Lower leg skin (tissue), 3 donors: ENCODE data around the gene GUCA1A.

Source experiments
- CTCF ChIP-seq, 3 donors: fragments of 450-650 bp; IDR thresholded peaks; one replicate each; pipeline ENCODE4 v1.5.1; 2016; ENCODE audit warnings: antibody characterized with exemption in 3 of 3, mild to moderate bottlenecking in 3 of 3, moderate library complexity in 2 of 3
- POLR2A ChIP-seq, 2 donors: fragments of 450-650 bp; IDR thresholded peaks; one replicate each; pipeline ENCODE4 v1.6.1; 2016 to 2017; ENCODE audit warnings: antibody characterized with exemption in 2 of 2, mild to moderate bottlenecking in 1 of 2, moderate library complexity in 1 of 2

GRCh38 chr6:42228305-42228704, 55.1 kb downstream of the GUCA1A start:
- TF ChIP-seq POLR2A (IDR thresholded peaks at IDR 0.05) (no peak), CTCF (IDR thresholded peaks at IDR 0.05) (no peak)
